ENCODE results near the gene ME3.

Gene ME3

DNA sequence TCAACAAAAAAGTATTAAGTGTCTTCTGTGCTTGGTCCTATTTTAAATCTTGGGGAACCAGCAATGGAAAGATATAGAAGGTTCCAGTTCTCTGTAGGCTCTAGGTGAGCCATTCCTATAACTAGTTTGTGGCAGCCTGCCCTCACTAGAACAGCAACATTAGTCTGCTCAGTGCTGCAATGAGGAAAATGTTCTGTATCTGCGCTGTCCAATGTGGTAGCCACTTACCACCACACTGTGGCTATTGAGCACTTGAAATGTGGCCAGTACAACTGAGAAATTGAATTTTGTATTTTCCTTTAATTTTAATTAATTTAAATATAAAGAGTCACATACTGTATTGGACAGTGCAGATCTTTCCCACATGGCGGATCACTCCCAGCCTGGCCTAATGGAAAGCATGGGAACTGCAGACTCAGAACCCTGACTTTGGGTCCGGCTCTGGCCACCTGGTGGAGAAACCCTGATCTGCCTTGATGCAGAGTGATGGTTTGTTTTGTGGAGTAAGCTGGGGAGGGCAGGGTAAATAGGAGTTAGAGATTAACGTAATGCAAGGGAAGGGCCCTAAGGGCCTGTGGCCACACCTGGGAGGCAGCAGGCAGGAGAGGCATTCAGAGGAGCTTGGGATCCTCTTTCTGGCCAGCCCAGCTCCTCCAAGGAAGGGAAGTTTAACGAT, 101.0 kb downstream of the ME3 start:
- H3K27me3 ChIP-seq (ENCODE audit: insufficient read depth, poor library complexity, severe bottlenecking), result no peaks in the 10 kb centered on the region
- TF ChIP-seq, protein P1, sequence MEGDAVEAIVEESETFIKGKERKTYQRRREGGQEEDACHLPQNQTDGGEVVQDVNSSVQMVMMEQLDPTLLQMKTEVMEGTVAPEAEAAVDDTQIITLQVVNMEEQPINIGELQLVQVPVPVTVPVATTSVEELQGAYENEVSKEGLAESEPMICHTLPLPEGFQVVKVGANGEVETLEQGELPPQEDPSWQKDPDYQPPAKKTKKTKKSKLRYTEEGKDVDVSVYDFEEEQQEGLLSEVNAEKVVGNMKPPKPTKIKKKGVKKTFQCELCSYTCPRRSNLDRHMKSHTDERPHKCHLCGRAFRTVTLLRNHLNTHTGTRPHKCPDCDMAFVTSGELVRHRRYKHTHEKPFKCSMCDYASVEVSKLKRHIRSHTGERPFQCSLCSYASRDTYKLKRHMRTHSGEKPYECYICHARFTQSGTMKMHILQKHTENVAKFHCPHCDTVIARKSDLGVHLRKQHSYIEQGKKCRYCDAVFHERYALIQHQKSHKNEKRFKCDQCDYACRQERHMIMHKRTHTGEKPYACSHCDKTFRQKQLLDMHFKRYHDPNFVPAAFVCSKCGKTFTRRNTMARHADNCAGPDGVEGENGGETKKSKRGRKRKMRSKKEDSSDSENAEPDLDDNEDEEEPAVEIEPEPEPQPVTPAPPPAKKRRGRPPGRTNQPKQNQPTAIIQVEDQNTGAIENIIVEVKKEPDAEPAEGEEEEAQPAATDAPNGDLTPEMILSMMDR (IDR thresholded peaks at IDR 0.05; ENCODE audit: insufficient read depth, low read length), result peak; percentile 3
- no peak for TF ChIP-seq GABPA (IDR thresholded peaks at IDR 0.05; ENCODE audit: low read depth)
- no peak for DNase-seq (ENCODE audit: low read depth in 1 of 2, low spot score in 1 of 2)
- no peak overlapping the region for H3K27ac ChIP-seq (replicated peaks)
- no peak overlapping the region for H3K4me3 ChIP-seq (replicated peaks; ENCODE audit: insufficient read depth, low read length)

DNA sequence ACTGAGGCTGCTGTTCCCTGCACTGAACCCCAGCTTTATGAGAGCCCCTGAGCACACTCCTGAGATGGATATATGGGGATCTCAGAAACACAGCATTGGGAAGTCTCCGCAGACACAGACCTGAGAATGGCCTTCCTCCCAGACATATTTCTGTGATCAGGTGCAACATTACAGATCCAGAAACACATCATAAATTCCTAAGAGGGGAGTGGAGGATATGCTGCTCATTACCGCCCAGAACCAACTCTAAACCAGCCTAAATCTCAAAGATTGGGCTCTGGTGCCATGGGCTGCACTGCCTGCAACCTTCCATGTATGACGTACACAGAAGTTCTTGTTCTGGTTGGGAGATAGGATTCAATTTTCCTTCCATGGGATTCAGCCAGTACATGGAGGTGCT, 102.0 kb downstream of the ME3 start:
- DNase-seq (ENCODE audit: low read depth in 1 of 2, low spot score in 1 of 2), result no peak
- Histone ChIP-seq H3K4me3 (replicated peaks; ENCODE audit: insufficient read depth, low read length) (no peak overlapping the region), H3K27me3 (ENCODE audit: insufficient read depth, poor library complexity, severe bottlenecking) (no peaks in the 10 kb centered on the region), H3K27ac (replicated peaks) (no peak overlapping the region)
- no peak for TF ChIP-seq POLR2AphosphoS5 (IDR thresholded peaks at IDR 0.05; ENCODE audit: low read depth)
- TF ChIP-seq, protein P2, sequence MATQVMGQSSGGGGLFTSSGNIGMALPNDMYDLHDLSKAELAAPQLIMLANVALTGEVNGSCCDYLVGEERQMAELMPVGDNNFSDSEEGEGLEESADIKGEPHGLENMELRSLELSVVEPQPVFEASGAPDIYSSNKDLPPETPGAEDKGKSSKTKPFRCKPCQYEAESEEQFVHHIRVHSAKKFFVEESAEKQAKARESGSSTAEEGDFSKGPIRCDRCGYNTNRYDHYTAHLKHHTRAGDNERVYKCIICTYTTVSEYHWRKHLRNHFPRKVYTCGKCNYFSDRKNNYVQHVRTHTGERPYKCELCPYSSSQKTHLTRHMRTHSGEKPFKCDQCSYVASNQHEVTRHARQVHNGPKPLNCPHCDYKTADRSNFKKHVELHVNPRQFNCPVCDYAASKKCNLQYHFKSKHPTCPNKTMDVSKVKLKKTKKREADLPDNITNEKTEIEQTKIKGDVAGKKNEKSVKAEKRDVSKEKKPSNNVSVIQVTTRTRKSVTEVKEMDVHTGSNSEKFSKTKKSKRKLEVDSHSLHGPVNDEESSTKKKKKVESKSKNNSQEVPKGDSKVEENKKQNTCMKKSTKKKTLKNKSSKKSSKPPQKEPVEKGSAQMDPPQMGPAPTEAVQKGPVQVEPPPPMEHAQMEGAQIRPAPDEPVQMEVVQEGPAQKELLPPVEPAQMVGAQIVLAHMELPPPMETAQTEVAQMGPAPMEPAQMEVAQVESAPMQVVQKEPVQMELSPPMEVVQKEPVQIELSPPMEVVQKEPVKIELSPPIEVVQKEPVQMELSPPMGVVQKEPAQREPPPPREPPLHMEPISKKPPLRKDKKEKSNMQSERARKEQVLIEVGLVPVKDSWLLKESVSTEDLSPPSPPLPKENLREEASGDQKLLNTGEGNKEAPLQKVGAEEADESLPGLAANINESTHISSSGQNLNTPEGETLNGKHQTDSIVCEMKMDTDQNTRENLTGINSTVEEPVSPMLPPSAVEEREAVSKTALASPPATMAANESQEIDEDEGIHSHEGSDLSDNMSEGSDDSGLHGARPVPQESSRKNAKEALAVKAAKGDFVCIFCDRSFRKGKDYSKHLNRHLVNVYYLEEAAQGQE (IDR thresholded peaks at IDR 0.05; ENCODE audit: insufficient replicate concordance, low read depth), result no peak
- TF ChIP-seq, protein P1 (IDR thresholded peaks at IDR 0.05; ENCODE audit: insufficient read depth, low read length), result no peak
- no peak for TF ChIP-seq SPI1 (IDR thresholded peaks at IDR 0.05; ENCODE audit: borderline replicate concordance, low read depth)
- no peak for TF ChIP-seq GABPA (IDR thresholded peaks at IDR 0.05; ENCODE audit: low read depth)

GRCh38 chr11:86570020-86570419, 102.4 kb downstream of the ME3 start:
- Histone ChIP-seq H3K27ac (replicated peaks) (no peak overlapping the region), H3K27me3 (ENCODE audit: insufficient read depth, poor library complexity, severe bottlenecking) (no peaks in the 10 kb centered on the region), H3K4me3 (replicated peaks; ENCODE audit: insufficient read depth, low read length) (no peak overlapping the region)
- TF ChIP-seq SPI1 (IDR thresholded peaks at IDR 0.05; ENCODE audit: borderline replicate concordance, low read depth), result no peak
- TF ChIP-seq GABPA (IDR thresholded peaks at IDR 0.05; ENCODE audit: low read depth), result no peak
- no peak for TF ChIP-seq POLR2AphosphoS5 (IDR thresholded peaks at IDR 0.05; ENCODE audit: low read depth)
- TF ChIP-seq, protein P2 (IDR thresholded peaks at IDR 0.05; ENCODE audit: insufficient replicate concordance, low read depth), result no peak
- TF ChIP-seq, protein P1 (IDR thresholded peaks at IDR 0.05; ENCODE audit: insufficient read depth, low read length), result no peak
- DNase-seq (ENCODE audit: low read depth in 1 of 2, low spot score in 1 of 2), result no peak

- no peak for TF ChIP-seq SPI1 (IDR thresholded peaks at IDR 0.05; ENCODE audit: borderline replicate concordance, low read depth)
- TF ChIP-seq, protein P2 (IDR thresholded peaks at IDR 0.05; ENCODE audit: insufficient replicate concordance, low read depth), result no peak
- TF ChIP-seq GABPA (IDR thresholded peaks at IDR 0.05; ENCODE audit: low read depth), result no peak
- TF ChIP-seq POLR2AphosphoS5 (IDR thresholded peaks at IDR 0.05; ENCODE audit: low read depth), result no peak
- TF ChIP-seq, protein P1 (IDR thresholded peaks at IDR 0.05; ENCODE audit: insufficient read depth, low read length), result no peak
- Histone ChIP-seq H3K4me3 (replicated peaks; ENCODE audit: insufficient read depth, low read length) (no peak overlapping the region), H3K27ac (replicated peaks) (no peak overlapping the region), H3K27me3 (ENCODE audit: insufficient read depth, poor library complexity, severe bottlenecking) (no peaks in the 10 kb centered on the region)
- no peak for DNase-seq (ENCODE audit: low read depth in 1 of 2, low spot score in 1 of 2)
Measured at GRCh38 chr11:86569109-86569508, 103.3 kb downstream of the ME3 start.

Measured in HL-60 (cell line).